HG02798 (cell line): ENCODE measurements around the gene TNRC18.
"Not testable (repeated sequence)": the region's sequence is repeated elsewhere in the genome, so short reads cannot be mapped to it uniquely, and the experiment has no call there.

Experiments used
- ATAC-seq: cut with Tn5 transposase; IDR thresholded peaks from one replicate; pipeline ENCODE4 v1.9.1; 2021; ENCODE audit warnings: mild to moderate bottlenecking; ENCODE audit not compliant: unreplicated experiment, poor library complexity

TNRC18 gene

DNA sequence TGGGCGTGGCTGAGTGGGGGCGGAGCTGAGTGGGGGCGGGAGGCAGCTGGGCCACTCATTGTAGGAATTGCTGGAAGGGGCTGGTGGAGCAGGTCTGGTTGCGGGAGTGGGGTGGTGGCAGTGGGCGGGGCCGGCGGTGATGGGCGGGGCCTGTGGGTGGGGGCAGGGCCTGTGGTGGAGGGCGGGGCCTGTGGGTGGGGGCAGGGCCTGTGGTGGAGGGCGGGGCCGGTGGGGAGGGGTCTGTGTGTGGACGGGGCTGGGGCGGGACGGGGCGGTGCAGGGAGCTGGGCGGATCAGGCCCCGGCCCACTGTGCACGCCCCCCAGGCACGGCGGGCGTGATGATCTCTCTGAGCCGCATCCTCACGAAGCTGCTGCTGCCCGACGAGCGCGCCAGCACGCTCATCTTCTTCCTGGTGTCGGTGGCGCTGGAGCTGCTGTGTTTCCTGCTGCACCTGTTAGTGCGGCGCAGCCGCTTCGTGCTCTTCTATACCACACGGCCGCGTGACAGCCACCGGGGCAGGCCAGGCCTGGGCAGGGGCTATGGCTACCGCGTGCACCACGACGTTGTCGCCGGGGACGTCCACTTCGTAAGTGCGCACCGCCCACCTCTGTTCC, 126.9 kb downstream of the TNRC18 start:
- ATAC-seq = no peak

- no peak for ATAC-seq
Measured at GRCh38 chr7:5296015-5296610, 127.5 kb downstream of the TNRC18 start.

- no peak for ATAC-seq
Measured at GRCh38 chr7:5295039-5296014, 128.3 kb downstream of the TNRC18 start.

DNA sequence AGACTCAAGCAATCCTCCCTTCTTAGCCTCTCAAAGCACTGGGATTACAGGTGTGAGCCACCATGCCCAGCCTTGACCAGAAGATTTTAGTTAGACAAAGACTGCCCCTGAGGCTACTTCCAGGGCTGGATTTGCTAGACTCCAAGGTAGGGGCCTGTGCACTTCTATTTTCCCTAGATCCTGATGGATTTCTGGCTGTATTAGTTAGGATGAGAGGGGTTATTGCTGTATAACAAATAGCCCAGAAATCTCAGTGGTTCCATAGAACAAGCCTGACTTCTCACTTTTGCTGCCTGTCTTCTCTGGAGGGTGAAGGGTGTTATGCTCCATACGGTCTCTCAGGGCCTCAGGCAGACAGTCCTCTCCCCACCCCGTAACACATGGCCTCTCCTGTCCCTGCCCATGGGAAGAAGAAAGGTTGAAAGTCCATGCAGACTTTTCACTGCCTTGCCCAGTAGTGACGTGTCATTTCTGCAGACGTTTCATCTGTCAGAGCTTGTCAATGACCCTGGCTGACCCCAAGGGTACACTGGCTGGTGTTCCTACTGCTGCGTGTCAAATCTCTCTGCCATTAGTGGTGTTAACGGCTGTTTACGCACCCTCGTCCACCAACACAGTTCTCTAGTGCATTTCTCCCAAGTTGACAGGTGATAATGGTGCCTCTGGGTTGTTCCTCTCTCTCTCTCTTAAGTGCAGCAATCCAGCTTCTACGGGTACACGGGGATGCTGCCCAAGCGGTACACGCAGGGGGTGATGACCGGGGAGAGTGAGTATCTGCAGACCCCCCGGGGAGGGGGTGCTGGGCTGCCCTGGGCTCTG, 129.3 kb downstream of the TNRC18 start:
- ATAC-seq = no peak

DNA sequence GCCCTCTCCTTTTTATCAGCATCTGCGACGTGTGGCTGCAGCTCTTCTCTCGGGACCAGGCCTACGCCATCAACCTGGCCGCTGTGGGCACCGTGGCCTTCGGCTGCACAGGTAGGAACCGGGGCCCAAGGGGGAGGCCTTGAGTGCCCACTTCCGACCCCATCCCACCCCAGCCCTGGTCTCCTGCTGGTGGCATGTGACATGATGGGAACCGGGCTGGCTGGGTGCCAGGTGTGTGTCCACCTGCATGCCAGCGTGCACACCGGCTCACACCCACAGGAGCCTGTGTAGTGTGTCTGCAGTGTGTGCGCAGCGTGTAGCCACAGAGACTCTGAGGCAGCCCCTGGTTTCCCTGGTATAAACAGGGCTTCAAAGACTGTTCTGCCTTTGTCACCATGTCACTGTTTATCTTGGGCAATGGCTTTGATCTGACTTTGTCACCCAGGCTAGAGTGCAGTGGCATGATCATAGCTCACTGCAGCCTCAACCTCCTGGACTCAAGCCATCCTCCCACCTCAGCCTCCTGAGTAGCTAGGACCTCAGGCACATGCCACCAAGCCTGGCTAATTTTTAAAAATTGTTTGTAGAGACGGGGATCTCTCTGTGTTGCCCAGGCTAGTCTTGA, 131.8 kb downstream of the TNRC18 start:
- not testable (repeated sequence) for ATAC-seq

DNA sequence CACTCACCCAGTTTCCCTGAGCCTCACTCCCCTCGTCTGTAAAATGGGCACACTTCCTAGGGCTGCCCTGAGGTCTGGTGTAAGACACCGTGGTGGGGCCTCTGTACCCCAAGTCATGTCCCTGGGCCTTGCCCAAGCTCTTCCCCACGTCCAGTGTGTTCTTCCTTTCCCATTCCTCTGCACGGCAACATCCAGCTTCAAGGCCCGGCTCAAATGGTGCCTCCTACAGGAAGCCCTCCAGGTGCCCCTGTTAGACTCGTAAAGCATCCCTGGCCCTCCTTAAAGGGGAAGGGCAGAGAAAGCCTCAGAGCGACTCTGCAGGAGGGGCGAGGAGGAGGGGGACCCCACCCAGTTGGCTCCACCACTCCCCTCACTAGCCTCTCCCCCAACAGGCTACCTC, 132.3 kb downstream of the TNRC18 start:
- ATAC-seq = no peak

DNA sequence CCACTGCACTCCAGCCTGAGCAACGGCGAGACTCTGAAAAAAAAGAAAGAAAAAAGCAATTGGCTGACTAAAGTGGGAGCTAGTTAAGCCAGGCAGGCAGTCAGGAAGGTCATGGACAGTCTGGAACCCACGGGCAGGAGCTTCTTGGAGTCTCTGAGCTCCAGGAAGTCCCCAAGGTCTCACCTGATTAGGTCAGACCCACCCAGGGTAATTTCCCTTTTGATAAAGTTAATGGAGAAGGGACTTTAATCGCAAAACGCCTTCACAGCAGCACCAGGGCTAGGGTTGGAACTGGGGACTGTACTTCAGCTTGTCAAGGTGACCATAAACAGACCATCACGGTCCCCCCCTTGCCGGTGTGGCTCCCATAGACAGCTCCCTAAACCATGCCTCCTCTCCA, 134.3 kb downstream of the TNRC18 start:
- no peak for ATAC-seq

DNA sequence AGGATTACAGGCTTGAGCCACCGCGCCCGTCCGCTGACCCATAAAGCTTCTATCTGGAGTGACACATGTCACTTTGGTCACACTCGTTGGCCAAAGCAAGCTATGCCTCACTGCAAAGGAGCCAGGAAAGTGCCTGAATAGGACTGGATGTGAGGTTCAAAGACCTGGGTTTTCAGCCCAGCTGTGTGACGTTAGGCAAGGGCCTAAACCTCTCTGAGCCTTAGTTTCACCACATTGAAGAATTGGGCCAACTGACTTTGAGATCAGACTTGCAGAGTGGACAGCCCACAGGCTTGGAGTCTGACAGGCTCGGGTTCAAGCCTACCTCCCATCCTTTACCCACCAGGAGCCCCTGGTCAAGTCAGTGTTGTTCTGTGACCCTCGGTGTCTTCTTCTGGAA, 135.1 kb downstream of the TNRC18 start:
- not testable (repeated sequence) for ATAC-seq

GRCh38 chr7:5287802-5288201, 135.8 kb downstream of the TNRC18 start:
- ATAC-seq = no peak

DNA sequence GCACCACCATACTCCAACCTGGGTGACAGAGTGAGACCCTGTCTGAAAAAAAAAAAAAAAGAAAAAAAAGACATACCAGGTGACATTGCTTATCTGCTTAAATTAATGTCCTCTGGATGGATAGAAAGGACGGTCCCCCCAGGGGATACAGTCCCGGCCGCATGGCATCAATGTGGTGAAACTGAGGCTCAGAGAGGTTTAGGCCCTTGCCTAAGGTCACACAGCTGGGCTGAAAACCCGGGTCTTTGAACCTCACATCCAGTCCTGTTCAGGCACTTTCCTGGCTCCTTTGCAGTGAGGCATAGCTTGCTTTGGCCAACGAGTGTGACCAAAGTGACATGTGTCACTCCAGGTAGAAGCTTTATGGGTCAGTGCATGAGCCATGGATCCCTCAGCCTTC, 136.3 kb downstream of the TNRC18 start:
- ATAC-seq = not testable (repeated sequence)

DNA sequence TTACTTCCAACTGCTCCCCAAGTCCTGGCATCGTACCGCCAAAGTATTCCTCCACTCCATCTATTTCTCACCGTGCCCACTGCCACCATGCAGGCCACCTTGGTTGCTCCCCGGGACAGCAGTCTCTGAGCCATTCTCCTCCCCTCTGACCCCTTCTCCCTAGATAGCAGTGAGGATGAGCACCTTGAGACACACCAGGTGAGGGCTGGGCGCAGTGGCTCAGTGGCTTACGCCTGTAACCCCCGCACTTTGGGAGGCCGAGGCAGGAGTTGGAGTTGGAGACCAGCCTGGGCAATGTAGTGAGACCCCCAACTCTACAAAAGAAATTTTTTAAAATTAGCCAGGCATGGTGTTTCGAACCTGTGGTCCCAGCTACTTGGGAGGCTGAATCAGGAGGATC, 136.7 kb downstream of the TNRC18 start:
- no peak for ATAC-seq

- ATAC-seq = peak; percentile 38
Measured at GRCh38 chr7:5284304-5285281, 139.0 kb downstream of the TNRC18 start.

DNA sequence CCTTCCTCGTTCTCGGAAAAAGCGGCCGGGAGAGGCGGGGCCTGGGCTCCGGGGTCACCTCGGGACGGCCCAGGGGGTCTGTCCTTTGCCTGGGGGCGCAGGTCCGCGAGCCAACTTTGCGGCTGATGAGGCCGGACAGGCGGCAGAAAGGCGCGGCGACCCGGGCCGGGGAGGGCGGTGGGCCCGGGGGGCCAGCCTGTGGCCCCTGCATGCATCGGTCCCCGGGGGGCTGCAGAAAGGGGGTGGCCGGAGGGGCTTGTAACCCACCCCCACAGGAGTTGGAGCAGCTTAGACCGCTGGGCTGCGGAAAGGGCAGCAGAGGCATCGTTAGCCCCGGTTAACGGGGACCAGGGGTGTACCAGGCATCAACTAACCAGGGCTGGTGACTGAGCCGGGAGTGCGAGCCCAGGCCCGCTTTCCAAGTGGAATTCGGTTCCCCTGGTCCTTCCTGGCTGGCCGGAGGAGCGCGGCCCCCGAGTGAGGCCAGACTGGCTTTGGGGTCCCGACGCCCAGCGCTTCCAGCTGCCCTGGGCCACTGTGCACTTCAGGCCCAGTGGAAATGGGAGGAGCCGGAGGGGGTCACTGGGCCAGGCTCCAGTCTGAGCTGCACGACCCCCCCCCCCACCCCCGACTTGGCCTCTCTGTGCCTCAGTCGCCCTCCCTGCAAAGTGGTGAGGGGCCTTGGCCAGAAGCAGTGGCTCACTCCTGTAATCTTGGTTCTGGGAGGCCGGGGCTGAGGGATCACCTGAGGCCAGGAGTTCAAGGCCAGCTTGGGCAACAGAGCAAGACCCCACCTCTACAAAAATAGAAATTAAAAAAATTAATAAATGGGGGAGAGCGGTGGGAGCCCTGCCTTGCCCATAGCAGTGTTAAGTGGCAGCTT, 140.0 kb downstream of the TNRC18 start:
- ATAC-seq = no peak

- ATAC-seq = peak; percentile 44
Measured at GRCh38 chr7:5282543-5283316, 140.9 kb downstream of the TNRC18 start, which contains the start of gene SLC29A4. TSS of gene SLC29A4 (plus strand) at chr7:5282943. CDS start at chr7:5287817, 4,874 bp downstream.

GRCh38 chr7:5281598-5282500, 141.8 kb downstream of the TNRC18 start:
- ATAC-seq = not testable (repeated sequence)

DNA sequence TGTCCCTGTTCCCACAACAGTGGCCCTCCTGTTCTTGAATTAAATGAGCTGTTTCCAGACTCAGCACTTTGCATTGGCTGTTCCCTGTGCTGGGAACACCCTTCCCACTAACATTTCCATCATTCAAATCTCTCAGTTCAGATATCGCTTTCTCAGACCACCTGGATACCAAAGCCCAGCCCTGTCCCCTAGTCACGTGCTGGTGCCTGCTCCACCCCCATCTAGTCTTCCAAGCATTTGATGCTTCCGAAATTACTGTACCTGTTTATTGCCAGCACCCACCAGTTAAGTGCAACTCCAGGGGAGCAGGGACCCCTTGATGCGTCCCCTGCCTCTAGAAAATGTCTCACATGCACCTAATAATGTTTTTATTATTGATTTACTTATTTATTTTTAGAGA, 143.9 kb downstream of the TNRC18 start:
- no peak for ATAC-seq
